Left kidney (tissue), 2 donors: ENCODE results near the gene DAPP1. TPM values are rescaled to one million over a fixed set of nuclear protein-coding genes. Genes with fewer than 3 reads are reported as not detected.
"Not testable (repeated sequence)": the region's sequence is repeated elsewhere in the genome, so short reads cannot be mapped to it uniquely, and the experiment has no call there.

ENCODE experiments used
- DNase-seq: peaks from one replicate; pipeline ENCODE4 v3.0.0-alpha.2; 2013
- polyA plus RNA-seq: library from polyadenylated mRNA; unstranded; fragments of 120-200 nt; gene quantifications from one replicate; pipeline ENCODE4 v1.2.1, GENCODE V29; 2013; ENCODE audit not compliant: insufficient read length

DAPP1 gene
- polyA plus RNA-seq, 1 donor = 1.1 TPM

DNA sequence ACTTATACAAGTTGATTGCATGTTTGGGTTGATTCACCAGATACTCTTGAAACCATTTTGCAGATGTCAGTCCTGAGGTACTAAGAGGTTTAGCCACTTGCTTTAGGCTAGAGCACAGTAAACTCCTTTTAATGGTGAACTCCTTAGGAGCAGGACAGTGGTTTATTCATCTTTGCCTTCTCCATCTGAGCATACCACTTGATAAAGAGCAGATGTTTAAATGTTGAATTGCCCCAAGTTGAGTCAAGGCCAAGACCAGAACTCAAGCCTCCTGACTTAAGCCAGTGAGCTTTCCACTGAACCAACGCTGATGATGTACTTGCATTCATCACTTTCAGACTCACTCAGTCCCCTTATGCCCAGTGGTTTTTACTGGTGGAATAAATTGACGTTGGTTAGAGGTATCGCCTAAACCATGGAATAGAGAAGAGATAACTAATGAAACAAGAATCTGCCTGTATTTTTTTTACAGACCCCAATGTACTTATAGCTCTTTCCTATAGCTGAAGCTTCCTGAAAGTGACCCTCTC, 7.5 kb downstream of the DAPP1 start:
- DNase-seq = no peak

DNA sequence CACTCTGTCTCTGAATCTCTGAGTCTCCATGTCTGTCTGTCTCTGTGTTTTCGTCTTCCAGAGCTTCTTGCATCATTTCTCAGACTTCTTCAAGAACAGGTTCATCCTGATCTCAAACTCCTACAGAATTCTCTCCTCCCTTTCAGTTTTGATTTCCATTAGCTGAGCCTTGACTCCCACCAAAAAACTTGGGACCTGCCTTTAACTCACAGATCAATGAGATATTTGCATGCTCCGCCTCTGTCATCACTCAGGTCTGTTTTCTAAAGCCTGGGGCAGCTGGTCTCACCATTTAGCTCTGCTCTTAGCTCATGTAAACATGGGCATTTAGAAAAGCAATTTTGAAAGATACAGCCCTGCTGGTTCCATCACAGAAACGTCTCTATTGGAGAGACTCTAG, 8.6 kb downstream of the DAPP1 start:
- DNase-seq = no peak

DNA sequence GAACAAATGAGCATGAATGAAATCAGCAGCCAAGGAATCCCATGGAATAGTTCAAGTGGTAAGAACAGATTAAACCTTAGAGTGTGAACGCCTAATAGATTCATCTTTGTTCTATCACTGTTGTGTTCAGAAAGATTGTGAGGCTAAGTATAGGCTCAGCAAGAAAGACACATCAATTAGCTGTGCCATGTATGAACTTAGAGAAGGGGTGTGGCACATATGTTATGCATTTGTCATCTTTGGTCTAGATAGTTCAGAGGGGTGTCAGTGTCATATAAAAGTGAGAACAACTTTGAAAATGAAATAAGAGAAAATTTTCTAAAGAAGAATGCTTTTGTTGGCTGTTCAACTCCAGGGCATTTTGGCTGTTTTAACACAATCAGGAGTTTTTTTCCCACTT, 9.4 kb downstream of the DAPP1 start:
- no peak for DNase-seq

DNA sequence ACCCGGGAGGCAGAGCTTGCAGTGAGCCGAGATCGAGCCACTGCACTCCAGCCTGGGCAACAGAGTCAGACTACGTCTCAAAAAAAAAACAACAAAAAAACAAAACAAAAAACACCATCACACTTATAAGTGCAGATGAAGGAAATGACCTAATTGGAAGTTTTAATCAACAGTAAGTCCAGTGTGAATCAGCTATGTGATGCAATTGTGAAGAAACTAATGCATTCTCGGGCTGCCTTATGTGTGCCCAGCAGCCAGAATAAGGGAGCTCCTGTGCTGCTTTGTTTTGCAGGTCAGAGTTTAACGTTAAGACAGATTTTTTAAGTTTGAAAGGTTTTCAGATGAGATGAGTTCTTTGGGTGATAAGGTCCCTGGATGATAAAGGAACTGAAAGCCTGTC, 10.8 kb downstream of the DAPP1 start:
- DNase-seq = no peak

DNA sequence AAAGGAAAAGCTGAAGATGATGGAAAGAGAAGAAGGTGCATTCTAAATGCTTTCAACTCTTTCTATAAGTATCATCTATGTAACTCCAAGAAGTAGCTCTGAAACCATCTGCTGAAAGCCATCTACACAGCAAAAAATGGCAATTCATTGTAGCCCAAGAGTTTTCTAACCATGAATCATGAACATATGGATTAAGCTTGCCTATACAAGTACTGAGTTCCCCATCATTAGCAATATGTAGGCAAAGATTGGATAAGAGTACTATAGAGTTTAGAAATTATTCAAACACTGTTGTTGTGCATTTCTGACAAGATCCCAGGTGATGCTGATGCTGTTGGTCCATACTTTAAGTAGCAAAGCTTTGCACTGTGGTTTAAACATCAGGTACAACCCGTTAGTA, 11.2 kb downstream of the DAPP1 start:
- DNase-seq = no peak

DNA sequence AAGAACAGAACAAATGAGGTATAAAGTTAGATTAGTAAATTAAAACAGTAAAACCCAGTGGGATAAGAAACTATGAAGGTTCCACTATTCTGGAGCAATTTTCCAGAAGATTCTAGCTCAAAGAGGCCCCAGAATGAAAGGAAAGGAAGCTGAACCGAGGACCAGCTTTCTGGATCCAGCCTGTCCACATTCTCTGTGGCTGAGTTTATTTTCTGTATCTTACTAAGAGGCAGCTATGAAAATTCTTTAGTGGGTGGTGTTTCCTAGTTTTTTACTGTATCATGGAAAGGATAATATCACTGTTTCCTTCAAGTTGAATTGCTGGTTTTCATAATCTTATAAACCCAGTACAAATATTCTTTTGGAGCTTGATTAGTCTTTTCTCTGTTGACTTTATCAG, 11.8 kb downstream of the DAPP1 start:
- DNase-seq = no peak

DNA sequence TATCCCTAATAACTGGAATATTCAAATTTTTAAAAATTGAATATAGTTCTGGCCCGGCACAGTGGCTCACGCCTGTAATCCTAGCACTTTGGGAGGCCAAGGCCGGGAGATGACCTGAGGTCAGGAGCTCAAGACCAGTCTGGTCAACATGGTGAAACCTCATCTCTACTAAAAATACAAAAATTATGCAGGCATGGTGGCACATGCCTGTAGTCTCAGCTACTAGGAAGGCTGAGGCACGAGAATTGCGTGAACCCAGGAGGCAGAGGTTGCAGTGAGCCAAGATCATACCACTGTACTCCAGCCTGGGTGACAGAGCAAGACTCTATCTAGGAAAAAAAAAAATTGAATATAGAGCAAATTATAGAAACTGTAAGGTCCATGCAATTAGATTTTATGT, 13.4 kb downstream of the DAPP1 start:
- DNase-seq = not testable (repeated sequence)

DNA sequence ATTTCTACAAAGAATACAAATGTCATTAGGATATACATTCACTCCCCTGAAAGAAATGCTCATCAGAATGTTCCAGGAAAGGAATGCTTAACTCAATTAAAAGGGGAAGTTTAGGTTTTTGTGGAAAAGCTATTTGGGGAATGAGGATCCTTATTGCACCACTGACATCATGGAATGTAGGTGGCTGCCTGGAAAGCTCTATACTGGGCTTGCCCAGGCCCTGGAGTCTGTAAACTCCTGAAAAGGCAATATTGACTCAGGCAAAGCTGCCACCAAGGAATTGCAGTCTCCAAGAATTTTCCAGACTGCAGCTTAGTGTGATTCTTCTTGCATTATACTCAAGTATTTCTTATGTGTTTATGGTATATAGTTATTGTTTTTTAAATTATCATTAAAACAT, 15.7 kb downstream of the DAPP1 start:
- DNase-seq = no peak

DNA sequence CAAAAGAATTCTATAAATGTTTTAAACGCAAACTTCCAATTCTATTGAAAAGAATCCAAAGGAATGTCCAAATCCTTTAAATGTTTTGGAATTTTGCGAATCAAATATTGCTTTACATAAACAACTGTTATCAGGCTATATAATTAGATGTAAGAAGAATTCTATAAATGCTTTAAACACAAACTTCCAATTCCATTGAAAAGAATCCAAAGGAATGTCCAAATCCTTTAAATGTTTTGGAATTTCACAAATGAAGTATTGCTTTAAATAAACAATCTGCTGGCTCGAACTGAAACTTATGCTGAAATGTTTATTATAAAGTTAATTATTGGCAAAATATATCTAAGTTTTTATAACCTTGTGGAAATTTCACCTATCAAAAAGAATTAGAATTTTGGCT, 16.1 kb downstream of the DAPP1 start:
- DNase-seq = no peak

DNA sequence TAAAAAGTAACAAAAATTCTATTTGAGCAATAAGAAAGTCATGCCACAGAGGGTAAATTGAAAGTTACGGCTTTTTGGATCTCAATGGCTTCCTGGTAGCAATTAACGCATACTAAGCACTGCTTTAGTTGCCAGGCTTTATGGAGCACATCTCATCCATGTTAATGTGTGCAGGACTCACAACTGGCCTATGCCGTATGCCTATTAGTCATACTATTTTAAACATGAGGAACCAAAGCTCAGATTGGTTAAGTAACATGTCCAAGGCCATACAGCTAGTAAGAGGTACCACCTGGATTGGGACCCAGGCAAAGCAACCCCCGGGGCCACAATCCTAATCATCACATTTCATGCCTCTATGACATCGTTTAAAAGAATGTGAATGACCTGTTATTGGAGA, 17.1 kb downstream of the DAPP1 start:
- no peak for DNase-seq

DNA sequence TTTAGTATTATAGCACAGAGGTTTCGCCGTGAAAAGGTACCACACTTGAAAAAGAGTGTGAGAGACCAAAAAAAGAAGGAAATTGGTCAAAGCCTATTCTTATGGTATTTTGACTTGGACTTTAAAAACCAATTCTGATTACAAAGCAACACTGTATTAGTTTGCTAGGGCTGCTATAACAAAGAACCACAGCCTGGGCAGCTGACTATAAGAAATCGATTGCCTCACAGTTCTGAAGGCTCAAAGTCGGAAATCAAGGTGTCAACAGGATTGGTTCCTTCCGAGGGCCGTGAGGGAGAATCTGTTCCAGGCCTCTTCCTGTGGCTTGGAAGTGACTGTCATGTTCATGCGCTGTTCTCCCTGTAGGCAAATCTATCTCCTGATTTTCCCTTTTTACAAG, 17.9 kb downstream of the DAPP1 start:
- no peak for DNase-seq

DNA sequence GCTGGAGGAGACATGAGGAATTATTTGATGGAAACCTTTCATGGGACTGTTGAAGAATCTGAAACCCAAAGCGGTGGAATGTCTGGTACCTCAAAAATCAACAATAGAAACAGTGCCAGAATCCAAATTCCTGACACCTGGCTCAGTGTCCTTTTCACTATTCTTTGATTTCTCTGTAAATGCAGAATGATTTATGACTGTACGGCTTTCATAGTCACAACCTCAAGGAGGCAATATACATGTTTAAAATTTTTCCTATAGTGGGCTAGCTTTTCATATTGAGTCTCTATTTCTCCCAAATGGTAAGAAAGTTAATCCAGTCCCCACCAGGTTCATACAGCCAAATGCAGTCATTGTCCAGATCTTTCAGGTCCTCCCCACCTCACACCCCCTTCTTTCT, 19.3 kb downstream of the DAPP1 start:
- DNase-seq = no peak

DNA sequence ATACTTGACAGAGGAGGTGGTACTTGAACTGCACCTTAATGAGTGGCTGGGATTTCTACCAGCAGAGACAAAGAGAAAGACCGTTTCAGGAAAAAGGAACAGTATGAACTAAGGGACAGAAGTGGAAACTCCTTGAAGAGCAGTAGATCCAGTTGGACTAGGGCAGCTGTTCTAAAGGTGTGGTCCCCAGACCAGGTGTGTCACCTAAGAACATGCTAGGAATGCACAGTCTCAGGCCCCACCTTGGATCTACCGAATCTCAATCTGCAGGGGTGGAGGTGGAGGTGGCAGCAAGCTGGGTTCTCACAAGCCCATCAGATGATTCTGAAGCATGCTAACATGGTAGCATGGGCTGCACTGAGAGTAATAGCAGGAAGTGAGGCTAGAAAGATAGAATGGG, 22.3 kb downstream of the DAPP1 start:
- no peak for DNase-seq

DNA sequence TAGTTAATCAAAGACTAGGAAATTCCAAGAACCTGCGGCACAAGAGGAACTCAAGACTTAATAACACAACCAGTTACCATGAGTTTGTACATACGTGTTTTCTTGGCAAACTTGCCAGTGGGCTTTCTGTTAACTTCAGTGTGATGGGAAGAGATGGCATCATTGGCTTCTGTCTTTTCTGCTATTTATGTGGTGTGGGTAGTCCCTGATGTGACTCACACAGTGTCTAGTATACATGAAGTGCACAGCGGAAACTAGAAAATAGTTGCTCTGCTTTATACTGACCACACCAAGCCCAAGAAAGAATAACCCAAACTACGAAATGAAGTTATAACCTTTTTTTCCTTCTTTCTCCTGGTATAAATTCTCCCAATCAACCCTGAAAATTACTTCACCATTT, 24.5 kb downstream of the DAPP1 start:
- no peak for DNase-seq

DNA sequence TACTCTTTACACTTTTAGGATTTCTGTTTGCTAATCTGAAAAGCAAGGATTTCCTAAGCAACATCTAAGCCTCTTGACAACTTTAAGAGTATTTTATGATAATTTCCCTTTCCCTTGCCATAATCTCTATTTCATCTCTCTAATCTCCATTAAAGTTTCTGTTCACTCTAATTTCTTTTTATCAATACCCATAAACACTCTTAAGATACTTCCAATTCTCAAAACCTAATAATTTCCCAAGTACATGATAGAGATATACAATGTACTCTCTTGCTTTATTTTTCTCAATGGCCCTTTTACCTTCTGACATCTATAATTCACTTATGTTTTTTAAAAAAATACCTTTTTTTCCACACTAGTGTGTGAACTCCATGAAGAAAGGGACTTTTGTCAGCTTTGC, 26.8 kb downstream of the DAPP1 start:
- no peak for DNase-seq

DNA sequence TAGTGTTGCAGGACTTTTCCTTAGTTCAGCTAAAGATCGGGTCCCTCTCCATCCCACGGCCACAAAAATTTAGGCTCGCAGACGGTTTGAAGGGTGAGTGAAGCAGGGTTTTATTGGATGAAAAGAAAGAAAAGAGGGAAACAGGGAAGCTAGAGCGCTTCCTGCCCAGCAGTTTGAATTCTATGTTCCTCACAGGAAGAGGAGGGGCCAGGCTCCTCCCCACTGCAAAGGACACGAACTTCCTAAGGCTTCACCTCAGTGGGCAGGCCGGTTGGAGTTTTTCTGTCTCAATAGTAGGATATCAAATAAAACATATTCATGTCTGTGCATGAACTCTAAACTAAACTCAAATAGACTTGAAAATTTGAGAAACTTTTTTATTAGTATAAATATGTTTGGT, 27.4 kb downstream of the DAPP1 start:
- no peak for DNase-seq

DNA sequence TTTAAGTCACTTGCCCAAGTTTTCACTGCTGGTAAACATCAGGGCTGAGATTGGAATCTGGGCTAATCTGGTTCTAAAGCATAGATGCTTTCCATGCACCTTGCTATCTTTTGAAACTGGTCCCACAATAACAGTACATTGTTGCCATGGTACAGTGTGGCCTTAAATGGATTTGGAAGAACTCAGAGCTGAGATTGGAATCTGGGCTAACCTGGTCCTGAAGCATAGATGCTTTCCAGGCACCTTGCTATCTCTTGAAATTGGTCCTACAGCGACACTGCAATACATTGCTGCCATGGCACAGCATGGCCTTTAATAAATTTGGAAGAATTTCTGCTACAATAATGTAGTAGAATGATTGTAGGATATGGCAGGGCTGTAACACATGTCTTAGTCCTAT, 28.6 kb downstream of the DAPP1 start:
- DNase-seq = no peak

DNA sequence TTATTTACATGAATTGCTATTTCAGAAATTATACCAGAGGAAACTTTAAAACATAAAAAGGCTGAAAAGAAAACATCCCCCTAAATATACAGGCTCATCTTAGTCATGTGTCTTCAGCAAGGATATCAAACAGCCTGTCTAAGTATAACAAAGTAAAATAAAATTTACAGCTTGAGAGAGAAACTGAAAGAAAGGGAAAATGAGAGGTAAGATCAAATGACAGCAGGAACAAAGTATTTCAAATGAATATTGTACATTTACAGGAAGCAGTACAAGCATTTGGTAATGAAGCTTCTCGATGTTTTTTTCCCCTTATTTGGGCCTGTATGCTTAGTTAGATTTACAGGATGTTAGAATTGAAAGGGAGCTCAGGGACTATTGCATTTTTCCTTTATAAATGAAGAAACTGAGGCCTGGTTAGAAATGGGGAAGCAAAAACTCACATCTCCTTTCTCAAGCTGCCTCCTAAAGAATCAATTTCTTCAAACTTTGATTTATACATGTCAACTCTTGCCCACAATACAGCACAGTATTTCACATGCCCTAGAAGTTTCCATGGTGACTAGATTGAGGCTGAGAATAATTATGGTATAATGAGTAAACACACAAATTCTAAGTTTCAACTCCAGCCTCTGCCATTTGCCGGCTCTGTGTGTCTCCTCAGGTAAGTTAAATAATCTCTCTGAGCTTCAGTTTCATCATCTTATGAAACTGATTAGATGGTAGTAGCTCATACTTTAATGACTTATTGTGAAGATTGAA, 29.3 kb downstream of the DAPP1 start:
- DNase-seq = no peak

DNA sequence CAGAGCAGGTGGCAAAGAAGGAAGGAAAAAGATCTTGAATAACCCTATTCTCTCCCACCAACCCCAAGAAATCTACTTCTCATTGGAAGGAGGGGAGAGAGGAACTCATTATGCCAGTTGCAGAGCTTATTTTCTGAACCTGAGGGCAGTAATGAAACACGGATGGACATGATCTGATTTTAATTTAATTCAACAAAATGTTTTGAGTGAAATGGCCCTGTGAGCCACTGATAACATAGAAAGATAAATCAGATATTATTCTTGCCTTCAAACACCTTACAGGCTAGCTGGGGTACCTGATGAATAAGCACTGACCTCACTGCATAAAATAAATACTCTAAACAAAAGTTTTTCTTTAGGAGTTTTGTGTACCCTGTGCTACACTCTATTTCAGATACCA, 30.3 kb downstream of the DAPP1 start:
- no peak for DNase-seq

DNA sequence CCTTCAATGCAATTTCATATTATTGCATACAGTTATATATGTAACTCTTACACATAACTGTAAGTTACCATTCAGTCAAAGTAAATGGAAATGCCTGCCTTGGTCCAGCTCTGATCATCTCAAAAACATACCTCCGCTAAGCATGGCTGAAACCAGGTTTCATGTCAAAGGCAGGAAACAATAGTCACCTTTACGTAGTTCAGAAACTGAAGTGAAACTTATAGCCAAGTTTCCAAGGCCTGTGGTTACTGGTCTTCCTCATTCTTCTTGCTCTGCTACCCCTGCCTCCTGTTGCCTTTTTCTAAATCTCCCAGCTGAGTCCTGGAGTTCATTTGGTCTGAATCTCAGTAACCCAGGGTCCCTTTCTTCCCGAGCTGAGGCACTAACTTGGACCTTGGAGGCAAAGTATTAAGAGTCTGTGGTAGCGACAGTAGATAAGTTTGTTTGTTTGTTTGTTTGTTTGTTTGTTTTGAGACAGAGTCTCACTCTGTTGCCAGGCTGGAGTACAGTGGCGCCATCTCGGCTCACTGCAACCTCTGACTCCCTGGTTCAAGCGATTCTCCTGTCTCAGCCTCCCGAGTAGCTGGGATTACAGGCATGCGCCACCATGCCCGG, 30.8 kb downstream of the DAPP1 start:
- DNase-seq = no peak

DNA sequence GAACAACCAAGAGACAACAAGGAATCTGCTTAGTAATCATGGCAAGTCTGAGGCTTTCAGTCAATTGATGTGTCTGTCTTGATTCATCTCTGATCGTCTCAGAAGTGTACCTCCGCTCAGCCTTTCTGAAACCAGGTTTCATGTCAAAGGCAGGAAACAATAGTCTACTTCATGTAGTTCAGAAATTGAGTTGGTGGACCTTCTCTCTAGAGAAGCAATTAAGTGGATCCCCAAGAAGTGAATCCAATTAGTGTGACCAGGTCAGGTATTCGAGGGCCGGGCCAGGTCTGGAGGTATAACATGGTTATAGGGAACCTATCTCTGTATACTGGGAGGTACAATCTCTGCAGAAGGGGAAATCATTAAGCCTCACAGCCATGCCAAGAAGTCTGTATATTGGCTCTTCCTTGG, 32.0 kb downstream of the DAPP1 start:
- no peak for DNase-seq

DNA sequence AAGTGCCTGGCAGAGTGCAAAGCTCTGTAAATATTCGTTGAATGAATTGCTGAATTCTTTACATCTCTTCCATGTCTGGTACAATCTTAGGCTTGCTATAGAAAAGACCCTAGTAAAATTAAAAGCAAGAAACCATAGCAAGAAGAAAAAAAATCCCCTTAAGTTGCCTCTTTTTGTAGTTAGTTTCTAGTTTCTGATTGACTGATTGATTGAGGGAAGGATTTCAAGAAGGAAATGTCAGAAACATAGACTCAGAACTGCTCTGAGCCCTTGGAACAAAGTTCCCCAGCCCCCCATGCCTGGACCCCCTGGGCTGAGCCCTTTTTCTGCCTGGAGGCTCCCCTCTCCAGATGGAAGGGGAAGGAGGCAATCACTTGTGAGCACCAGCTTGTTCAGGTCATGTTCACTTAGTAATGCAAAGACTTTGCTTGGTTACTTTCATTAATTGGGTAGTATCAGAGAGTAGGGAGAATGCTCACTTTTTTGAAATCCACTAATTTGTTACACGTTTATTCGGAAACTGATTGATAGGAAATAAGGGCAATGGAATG, 35.6 kb downstream of the DAPP1 start:
- no peak for DNase-seq

DNA sequence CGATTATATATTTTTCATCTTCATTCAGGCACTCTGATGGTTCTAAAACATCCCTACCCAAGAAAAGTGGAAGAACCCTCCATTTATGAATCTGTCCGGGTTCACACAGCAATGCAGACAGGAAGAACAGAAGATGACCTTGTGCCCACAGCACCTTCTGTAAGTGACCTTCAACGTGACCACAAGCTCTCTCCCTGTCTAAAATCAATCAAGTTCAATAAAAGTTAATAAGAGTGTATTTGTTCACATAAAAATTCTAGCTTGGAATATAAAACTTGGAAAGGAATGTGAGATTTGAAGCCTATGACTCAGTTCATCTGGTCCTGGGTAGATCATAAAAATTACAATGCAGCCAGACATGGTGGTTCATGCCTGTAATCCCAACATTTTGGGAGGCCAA, 36.6 kb downstream of the DAPP1 start:
- no peak for DNase-seq

DNA sequence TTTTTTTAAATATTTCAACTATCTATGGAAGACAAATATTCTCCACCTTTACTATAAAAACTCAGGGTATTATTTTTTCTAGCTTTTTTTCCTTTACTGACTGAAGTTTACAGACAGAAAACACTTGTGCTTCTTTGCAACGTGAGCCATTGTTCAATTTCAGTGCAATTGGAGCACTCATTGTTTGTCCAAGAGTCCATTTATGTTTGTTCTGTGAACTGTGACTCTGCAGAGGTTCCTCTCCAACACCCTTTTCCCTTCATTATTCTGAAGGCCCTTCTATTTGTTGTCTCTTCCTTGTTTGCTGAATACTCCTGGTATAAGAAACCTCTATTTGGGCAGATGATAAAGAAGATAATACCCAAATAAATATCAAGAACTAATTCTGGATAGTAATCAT, 37.4 kb downstream of the DAPP1 start:
- DNase-seq = no peak
